Stimulated activated CD4-positive, alpha-beta T cell treated with anti-CD3 and anti-CD28 coated beads, TNF-alpha, amount 100 ng/mL, for 1 hour (primary cell): Measurements from ENCODE around the gene RAPGEF6.
"Not testable (repeated sequence)": the region's sequence is repeated elsewhere in the genome, so short reads cannot be mapped to it uniquely, and the experiment has no call there.

ENCODE experiments used
- DNase-seq, 3 donors: peaks; one replicate each; pipeline ENCODE4 v3.0.0-alpha.2; 2020; ENCODE audit warnings: low read depth in 3 of 3, low spot score in 1 of 3

Gene RAPGEF6

DNA sequence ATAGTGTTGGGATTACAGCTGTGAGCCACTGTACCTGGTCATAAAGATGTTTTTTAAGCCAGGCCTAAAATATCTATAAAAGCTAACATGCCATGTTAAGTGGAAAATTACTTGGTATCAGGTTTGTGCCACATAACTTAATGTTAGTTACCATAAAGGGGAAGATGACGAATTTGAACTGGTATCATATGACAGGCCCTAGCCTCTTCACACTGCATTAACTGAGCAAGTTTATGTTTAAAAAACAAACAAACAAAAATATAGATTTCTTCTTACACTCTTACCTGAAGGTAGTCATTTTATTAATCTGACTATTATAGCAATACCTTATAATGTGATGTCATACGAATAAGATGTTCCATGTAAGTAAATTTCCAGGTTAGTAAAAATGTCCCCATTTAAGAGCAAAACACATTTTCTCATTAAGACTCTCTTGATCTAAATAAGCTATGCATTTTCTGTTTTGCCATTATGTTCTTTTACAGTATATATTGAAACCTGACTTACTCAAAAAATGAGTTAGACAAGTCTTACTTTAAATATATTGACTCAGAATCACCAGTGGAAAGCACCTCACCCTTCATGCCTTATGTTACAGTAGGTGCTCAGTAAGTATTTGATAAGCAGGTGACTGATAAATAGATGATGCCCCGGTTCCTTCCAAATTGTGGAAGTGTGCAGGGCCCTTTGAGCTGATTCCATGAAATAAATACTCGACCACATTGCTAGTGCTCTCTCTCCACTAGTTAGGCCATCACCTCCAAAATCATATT is 245.7 kb downstream of the RAPGEF6 start:
- DNase-seq, result no peak

DNA sequence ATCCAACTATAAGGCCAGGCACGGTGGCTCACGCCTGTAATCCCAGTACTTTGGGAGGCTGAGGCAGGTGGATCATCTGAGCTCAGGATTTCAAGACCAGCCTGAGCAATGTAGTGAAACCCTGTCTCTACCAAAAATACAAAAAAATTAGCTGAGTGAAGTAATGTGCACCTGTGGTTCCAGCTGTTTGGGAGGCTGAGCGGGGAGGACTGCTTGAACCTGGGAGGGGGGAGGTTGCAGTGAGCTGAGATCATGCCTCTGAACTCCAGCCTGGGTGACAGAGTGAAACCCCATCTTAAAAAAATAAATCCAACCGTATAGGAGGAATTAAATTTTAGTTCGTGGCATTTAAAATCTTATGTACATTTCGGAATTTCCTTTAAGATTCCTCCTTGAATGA is 247.8 kb downstream of the RAPGEF6 start:
- no peak for DNase-seq

DNA sequence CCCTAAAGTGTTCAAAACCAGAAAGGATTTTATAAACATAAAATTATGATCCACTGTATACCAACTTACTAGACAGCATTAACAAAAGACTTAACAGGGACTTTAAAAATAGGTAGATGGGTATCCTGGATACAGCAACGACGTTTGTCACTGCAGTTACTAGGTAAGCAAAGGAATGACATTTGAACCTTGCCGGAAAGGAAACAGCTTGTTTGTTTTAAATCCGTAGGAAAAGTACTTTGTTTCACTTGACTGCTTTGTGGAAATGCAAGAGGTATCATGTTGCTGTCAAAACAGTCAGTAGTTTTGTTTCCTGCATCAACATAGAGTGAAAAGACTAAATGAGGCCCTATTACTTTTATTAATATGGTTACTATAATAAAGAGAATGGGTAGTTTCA is 248.2 kb downstream of the RAPGEF6 start:
- no peak for DNase-seq

DNA sequence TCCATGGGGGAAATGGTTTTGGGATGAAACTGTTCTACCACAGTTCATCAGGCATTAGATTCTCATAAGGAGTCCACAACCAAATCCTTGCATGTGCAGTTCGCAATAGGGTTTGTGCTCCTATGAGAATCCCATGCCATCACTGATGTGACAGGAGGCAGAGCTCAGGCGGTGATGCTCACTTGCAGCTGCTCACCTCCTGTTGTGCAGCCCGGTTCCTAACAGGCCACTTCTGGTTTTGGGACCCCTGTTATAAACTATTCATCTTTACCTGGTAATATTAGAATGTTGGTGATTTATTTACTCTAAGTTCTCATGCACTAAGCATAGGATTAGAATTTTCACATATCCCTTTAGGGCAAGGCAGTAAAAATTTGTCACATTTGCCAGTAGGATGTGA is 248.9 kb downstream of the RAPGEF6 start:
- DNase-seq, result no peak

DNA sequence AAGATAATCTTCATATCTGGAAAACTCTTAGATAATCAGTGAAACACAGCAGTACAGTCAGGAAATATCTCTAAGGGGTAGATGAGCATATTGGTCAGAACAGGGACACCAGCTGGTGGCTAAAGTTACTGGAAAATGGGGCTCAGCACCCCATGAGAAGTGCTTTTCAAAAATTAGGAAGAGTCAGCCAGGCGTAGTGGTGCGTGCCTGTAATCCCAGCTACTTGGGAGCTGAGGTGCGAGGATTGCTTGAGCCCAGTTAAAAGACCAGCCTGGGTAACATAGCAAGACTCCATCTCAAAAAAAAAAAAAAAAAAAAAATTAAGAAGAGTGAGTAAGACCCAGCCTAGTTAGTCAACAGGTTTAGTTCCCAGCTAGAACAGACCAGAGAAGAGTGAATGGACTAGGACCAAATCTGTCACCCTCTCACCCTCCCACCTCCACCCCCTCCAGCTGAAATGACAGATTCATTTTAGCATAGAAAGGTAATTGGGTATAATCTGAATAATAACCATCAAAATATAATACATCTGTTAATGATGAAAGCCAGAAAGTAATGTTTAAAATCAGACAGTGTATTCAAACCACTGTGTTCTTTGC is 250.3 kb downstream of the RAPGEF6 start:
- DNase-seq, result no peak

DNA sequence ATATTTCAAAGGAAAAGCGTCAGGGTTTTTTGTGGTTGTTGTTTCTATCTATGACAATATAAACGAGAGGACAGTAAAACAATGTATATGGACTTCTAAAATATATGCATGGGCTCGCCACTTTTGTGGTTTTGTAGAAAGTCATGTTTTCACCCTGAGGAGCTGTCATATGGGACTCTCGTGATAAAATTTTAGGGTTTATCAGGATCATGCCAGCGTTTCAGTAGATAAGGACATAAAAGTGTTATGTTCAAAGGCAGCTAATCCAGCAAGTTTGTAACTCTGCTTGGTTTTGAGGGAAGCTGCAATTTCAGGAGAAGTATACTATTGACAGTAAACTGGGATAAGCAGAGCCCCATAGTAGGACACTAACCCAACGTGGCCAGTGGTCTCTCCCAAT is 250.9 kb downstream of the RAPGEF6 start:
- no peak for DNase-seq

DNA sequence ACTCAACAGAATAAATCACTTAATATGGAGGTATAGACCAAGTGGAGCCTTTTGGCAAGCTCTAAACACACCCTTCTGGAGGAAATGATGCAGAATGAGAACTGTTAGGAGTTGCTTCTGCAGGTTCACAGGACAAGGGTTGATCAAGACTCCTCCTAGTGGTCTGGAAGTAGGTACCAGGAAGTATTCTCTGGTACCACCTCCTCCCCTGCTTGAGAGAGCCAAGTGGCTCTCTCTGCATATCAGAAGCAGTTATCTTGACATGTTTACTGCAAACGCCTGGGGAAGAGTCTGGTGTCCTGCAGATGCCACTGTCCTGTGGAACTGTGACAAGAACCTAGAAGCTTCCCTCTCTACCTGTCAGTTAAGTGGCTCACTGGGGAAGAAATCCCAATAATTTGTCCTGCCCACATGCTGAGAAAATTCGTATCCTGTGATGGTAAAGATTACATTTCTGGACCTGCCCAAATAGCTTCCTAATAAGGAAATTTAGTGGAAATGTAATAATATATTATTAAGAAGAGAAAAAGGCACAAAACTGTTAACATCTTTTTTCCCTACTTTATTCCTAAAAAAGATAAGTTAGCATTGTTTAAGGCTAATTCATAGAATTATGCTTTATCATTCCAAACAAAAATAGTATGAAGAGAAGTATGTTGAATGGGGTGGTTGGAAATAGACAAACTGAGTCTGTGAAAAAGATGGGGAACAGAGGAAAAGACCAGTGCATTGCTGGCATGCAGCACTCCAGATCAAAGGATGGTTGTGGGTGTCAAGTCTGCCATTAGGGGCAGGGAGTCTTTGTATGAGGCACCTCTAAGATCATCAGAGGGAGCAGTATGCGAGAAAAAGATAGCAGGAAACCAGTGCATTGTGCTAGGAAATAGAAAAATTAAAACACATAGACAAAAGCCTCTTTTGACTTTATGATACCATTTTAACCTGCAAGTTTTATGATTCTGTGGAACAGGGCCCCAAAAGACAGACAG is 252.3 kb downstream of the RAPGEF6 start:
- DNase-seq, result peak in 2 of 3 donors; percentile 20 to 22

DNA sequence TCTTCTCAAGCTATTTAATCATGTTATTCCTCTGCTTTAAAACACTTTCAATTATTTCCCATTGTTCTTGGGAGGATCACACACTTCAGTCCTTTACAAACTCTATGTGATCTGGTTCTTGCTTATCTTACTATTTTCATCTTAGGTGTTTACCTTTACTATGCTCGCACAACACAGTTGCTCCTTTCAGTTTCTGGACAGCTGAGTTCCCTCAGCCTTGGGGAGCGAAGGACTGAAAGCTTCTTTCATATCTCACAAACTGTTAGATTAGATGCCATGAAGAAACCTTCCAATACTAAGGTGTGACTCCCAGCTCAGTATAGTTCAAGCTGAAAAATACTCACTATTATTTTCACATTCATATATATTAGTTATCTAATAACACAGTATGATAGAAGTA is 253.3 kb downstream of the RAPGEF6 start:
- DNase-seq, result no peak

DNA sequence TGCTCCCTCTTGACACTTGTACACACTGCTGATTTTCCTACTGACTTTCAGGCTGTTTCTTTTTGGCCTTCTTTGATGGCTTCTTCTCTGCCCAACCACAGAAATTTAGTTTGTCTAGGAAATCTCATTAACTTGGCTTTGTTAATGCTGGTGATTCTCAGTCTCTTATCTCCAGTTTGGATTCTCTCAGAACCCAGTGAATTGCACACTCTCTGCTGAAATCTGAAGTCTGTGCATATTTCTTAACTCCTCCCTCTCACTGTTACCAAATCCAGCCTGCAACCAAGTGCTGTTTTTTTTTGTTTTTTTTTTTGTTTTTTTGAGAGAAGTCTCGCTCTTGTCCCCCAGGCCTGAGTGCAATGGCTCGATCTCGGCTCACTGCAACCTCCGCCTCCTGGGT is 254.0 kb downstream of the RAPGEF6 start:
- DNase-seq, result no peak

DNA sequence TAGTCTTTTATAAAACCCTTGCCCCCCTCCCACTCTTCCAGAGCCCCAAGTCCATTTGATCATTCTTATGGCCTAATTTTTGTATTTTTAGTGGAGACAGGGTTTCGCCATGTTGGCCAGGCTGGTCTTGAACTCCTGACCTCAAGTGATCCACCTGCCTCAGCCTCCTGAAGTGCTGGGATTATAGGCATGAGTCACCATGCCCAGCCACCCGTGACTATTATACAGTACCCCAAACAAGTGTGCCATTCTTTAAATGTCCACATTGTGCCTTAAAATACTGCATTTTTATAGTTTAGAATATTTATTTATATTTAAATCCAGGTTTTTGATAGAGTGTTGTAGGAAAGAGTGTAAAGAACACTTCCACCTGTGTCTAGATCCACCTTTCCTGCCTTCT is 254.8 kb downstream of the RAPGEF6 start:
- not testable (repeated sequence) for DNase-seq

DNA sequence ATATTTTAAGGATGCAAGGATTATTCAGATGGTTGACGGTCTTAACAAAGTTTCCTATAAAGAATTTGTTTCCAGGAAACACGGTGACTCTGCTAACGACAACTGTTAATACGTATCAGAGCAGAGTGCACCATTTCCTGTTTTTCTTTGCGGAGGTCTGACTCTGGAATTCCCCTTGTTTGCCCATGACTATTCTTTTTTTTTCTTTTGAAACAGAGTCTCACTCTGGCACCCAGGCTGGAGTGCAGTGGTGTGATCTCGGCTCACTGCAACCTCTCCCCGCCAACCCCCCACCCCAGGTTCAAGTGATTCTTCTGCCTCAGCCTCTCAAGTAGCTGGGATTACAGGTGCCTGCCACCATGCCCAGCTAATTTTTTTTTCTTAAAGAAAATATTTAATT is 255.3 kb downstream of the RAPGEF6 start:
- peak; percentile 29 to 49 (median 47) for DNase-seq

DNA sequence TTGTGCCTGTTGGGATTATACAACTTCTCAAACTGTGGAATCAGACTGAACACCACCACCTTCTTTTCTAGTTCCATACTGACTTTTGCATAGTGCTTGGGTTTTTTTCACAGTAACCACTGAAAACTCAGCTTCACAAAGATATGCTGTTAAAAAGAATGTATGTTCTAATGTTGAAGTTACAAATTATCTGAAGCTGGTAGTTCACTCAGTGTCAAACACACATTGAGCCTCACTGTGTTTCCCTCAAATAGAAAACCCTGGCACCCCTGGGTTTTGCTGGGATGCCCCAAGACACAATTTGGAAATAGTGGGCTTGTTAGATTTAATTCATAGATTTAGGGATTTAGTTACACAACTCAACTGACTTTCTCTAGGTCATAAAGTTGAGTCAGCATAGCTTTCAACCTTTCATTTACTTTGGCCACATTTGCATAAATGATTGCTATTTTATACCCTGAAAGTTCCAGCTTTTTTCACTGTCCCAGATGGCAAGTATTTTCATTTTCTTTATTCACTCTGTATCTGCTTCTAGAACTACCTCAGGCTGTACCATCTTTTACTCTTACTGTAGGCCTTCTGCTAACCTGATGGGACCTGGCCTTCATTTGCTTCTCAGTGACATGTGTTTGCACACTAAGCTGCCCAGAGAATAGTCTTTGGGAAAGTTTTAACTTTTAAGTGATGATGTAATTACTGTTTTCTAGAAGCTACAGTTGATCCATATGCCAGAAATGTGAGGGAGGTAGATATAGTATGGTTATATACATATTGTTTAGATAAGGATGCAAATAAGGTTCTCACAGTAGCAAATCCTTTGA is 256.1 kb downstream of the RAPGEF6 start:
- no peak for DNase-seq

DNA sequence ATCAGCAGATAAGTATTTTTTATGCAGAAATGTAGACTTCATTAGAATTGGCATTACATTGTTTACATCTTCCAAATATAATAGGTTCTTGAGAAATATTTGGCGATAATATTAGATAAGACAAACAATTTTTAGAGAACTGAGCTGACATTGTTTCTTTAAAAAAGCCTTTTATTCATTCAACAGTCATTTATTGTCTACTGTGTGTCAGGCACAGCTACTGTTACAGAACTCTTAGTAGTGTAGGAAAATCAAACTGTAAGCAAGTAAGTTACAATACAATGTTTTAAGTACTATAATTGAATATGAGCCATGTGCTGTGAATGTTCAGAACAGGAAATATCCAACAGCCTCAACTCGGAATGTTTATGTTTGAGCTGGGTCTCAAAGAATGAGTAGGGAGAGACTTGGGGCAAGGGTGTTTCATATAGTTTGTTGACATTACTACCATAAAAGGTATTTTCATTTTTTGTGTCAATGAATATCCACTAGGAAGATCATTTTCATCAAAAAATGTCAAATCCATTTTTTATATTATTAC is 257.2 kb downstream of the RAPGEF6 start:
- no peak for DNase-seq

DNA sequence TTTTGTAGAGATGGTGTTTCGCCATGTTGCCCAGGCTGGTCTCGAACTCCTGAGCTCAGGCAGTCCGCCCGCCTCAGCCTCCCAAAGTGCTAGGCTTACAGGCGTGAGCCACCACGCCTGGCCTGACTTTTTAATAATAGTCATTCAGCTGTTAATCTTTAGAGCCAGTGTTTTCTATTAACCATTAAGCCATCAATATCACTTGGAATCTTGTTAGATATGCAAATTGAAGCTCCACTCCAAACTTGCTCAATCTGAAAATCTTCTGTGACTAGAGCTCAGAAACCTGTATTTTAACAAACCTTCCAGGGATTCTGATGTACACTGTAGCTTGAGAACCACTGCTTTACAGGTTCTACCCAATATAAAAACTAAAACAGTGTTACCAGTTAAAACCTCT is 257.7 kb downstream of the RAPGEF6 start:
- no peak for DNase-seq

DNA sequence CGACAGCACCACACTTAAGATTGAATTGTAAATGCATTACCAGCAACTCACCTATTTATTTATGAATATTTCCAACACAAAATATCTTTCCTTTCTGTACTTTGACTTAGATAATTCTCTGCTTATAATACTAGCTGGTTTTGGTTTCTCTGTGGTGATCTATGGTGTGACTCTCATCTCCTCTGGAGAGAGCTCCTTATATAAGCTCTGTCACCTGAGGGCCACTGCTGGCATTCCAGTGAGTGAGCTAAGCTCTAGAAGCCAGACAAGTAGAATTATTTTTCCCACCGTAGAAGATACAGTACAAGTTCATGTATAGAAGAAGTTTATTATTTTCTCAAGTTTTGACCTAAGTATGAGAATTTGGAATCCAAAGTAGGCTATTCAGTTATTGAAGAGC is 259.7 kb downstream of the RAPGEF6 start:
- DNase-seq, result no peak
